Measurements from ENCODE around the gene VSTM4.

Gene VSTM4

GRCh38 chr10:49104323-49104722, 11.0 kb downstream of the VSTM4 start:
- peak overlapping the region in 1 of 21 experiments; percentile 29 for H3K27ac ChIP-seq
- H3K4me3 ChIP-seq = no peak overlapping the region

GRCh38 chr10:49103761-49104160, 11.6 kb downstream of the VSTM4 start:
- no peak overlapping the region for H3K27ac ChIP-seq
- no peak overlapping the region for H3K4me3 ChIP-seq

- no peak overlapping the region for H3K4me3 ChIP-seq
- no peak overlapping the region for H3K27ac ChIP-seq
Measured at GRCh38 chr10:49099046-49099445, 16.3 kb downstream of the VSTM4 start.

- H3K27ac ChIP-seq = no peak overlapping the region
- H3K4me3 ChIP-seq = no peak overlapping the region
Measured at GRCh38 chr10:49096890-49097445, 18.4 kb downstream of the VSTM4 start.

- H3K4me3 ChIP-seq = no peak overlapping the region
- no peak overlapping the region for H3K27ac ChIP-seq
Measured at GRCh38 chr10:49094646-49095045, 20.7 kb downstream of the VSTM4 start.

- Histone ChIP-seq H3K4me3 (no peak overlapping the region), H3K27ac (no peak overlapping the region)
Measured at GRCh38 chr10:49093922-49094321, 21.4 kb downstream of the VSTM4 start.

GRCh38 chr10:49092477-49092876, 22.8 kb downstream of the VSTM4 start:
- H3K4me3 ChIP-seq = no peak overlapping the region
- H3K27ac ChIP-seq = no peak overlapping the region

GRCh38 chr10:49091450-49092210, 23.7 kb downstream of the VSTM4 start:
- no peak overlapping the region for H3K4me3 ChIP-seq

GRCh38 chr10:49090696-49091380, 24.5 kb downstream of the VSTM4 start:
- Histone ChIP-seq H3K4me3 (no peak overlapping the region), H3K27ac (no peak overlapping the region)

More at GRCh38 chr10:49091450-49092210, 23.7 kb downstream of the VSTM4 start:
- no peak overlapping the region for H3K27ac ChIP-seq

GRCh38 chr10:49090189-49090575, 25.1 kb downstream of the VSTM4 start:
- Histone ChIP-seq H3K27ac (no peak overlapping the region), H3K4me3 (no peak overlapping the region)

GRCh38 chr10:49089557-49090188, 25.6 kb downstream of the VSTM4 start:
- Histone ChIP-seq H3K27ac (no peak overlapping the region), H3K4me3 (no peak overlapping the region)

GRCh38 chr10:49089152-49089551, 26.2 kb downstream of the VSTM4 start:
- H3K27ac ChIP-seq = no peak overlapping the region
- H3K4me3 ChIP-seq = no peak overlapping the region

GRCh38 chr10:49086889-49087288, 28.4 kb downstream of the VSTM4 start:
- no peak overlapping the region for H3K4me3 ChIP-seq

GRCh38 chr10:49083261-49083660, 32.1 kb downstream of the VSTM4 start:
- Histone ChIP-seq H3K27ac (no peak overlapping the region), H3K4me3 (no peak overlapping the region)

More at GRCh38 chr10:49086889-49087288, 28.4 kb downstream of the VSTM4 start:
- H3K27ac ChIP-seq = no peak overlapping the region

- Histone ChIP-seq H3K4me3 (no peak overlapping the region), H3K27ac (no peak overlapping the region)
Measured at GRCh38 chr10:49082766-49083165, 32.6 kb downstream of the VSTM4 start.

- H3K4me3 ChIP-seq = no peak overlapping the region
- no peak overlapping the region for H3K27ac ChIP-seq
Measured at GRCh38 chr10:49081547-49082275, 33.6 kb downstream of the VSTM4 start.

- no peak overlapping the region for H3K27ac ChIP-seq
- no peak overlapping the region for H3K4me3 ChIP-seq
Measured at GRCh38 chr10:49080965-49081364, 34.4 kb downstream of the VSTM4 start.

- Histone ChIP-seq H3K4me3 (no peak overlapping the region), H3K27ac (no peak overlapping the region)
Measured at GRCh38 chr10:49080071-49080470, 35.3 kb downstream of the VSTM4 start.

GRCh38 chr10:49079499-49079898, 35.8 kb downstream of the VSTM4 start:
- no peak overlapping the region for H3K27ac ChIP-seq
- no peak overlapping the region for H3K4me3 ChIP-seq

- H3K27ac ChIP-seq = no peak overlapping the region
- H3K4me3 ChIP-seq = no peak overlapping the region
Measured at GRCh38 chr10:49079072-49079471, 36.2 kb downstream of the VSTM4 start.

Data from skin epidermis (tissue), 12 donors.